ENCODE results near the gene RNF212B. TPM values are rescaled to one million over a fixed set of nuclear protein-coding genes. Genes with fewer than 3 reads are reported as not detected.

Gene RNF212B
- total and polyA plus RNA-seq, 2 of the 13 experiments (the other 11 are each of a cell fraction or from before 2014, with no cell fraction given): 0.05 TPM; not detected in 1

DNA sequence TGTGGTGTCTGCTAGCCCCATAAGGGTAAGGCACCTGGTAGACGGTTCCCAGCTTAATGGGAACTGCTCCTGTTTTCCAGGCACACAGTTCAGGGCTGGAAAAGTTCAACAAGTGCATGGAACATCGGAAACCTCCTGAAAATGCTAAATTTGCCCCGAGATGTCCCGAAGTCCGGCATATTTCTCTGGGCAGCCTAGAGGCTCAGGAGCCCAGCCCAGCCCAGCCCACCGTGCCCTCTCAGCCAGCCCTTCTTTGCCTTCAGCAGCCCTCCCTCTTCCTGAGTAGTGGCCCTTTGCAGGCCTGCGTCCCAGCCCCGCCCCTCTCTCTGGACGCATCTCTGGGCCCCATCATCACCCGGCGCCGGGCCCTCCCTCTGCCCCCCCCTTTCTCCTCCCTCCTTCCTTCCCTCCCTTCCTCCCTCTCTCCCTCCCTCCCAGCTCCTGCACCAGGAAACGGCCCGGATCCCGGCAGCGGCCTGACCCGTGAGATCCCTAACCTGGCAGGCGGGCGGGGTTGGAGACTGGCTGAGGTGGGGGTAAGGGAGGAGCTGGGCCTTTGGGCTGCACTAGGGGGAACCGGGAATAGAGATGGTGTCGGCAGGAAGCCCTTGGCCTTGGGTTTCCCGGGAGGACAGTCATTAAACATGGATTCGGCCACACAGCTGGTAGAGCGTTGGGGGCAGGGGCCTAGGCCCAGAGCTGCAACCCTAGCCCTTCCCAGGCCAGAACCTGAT is 68.8 kb downstream of the RNF212B start, which contains the start of gene BCL2L2:
Gene BCL2L2, plus strand, starts transcription at position 422 of the 734 bp plus-strand sequence. CDS start 935 bp downstream, outside the sequence.
- Histone ChIP-seq H3K4me2 (ENCODE audit: low read depth, low read length) (peak within 1 kb of the TSS; percentile 96), H3K9me3 (ENCODE audit: low read length) (no peaks in the 10 kb centered on the region), H3K27ac (ENCODE audit: extremely low read length, insufficient read depth, low read length) (peak within 1 kb of the TSS; percentile 87), H3K4me1 (ENCODE audit: insufficient read depth, low read length) (peaks cover 60% of the 10 kb centered on the region), H3K27me3 (ENCODE audit: control insufficient read depth in 1 of 2, insufficient read depth in 2 of 2, low read length in 2 of 2) (no peaks in the 10 kb centered on the region; a peak in 1 of 5 replicates), H3K79me2 (ENCODE audit: insufficient read depth, low read length) (peaks cover 34% of the 10 kb centered on the region), H3K9ac (ENCODE audit: insufficient read depth, low read depth, low read length) (peak within 1 kb of the TSS; percentile 99), H4K20me1 (ENCODE audit: insufficient read depth, low read length) (no peaks in the 10 kb centered on the region), H3K36me3 (replicated peaks in 1 of 2; ENCODE audit: control insufficient read depth in 1 of 2, insufficient read depth in 2 of 2, low read length in 2 of 2) (peaks cover 27 to 35% of the 10 kb centered on the region in 2 experiments), H2AFZ (ENCODE audit: low read length) (peak within 1 kb of the TSS; percentile 90), H3K4me3 (replicated peaks in 1 of 3; ENCODE audit: insufficient read depth in 1 of 3, low read depth in 2 of 3, low read length in 3 of 3) (peak within 1 kb of the TSS; percentile 95 to 99 (median 96))
- intact Hi-C loops (cut with micrococcal nuclease; ENCODE audit: unreplicated experiment): loop anchor here (1.0 to 10.0 kb wide), 4 partner anchors 15 to 988 kb away; partner anchors contain the start of genes AJUBA, DCAF11, DHRS1 and NOP9
- ATAC-seq (peak; percentile 76), DNase-seq (ENCODE audit: low spot score) (peak; percentile 98), FAIRE-seq (peak; percentile 83)
- CTCF ChIA-PET (ENCODE audit: low intra/inter-chr PET ratio, low total read pairs): interaction anchor here (1.3 kb wide), 1 partner anchor 15 kb away, joined by 4 read pairs; the partner anchor contains the start of gene PABPN1
- BruUV-seq (replicated peaks): no TSS peak
- 1% methylated on average over 24 of the region's 24 CpGs for whole genome bisulfite sequencing (ENCODE audit: low lambda C conversion rate)
- in situ Hi-C loops (cut with HindIII; ENCODE audit: extremely low pct_ligation_motif_present, low pct_unique_long_range_greater_than_20kb): loop anchor here (25.0 kb wide), 1 partner anchor 831 kb away; the partner anchor contains the start of genes EMC9, FITM1, PSME1 and PSME2
- POLR2A ChIA-PET: interaction anchor here (0.6 to 18.7 kb wide), 39 partner anchors 12 to 1530 kb away, joined by 3 to 1053 read pairs (median 4); partner anchors contain the start of genes ACIN1, C14orf119, CBLN3 and CHMP4A
- no peak for TF ChIP-seq RAD51 (IDR thresholded peaks at IDR 0.05; ENCODE audit: borderline replicate concordance)
- TF ChIP-seq, protein P1, sequence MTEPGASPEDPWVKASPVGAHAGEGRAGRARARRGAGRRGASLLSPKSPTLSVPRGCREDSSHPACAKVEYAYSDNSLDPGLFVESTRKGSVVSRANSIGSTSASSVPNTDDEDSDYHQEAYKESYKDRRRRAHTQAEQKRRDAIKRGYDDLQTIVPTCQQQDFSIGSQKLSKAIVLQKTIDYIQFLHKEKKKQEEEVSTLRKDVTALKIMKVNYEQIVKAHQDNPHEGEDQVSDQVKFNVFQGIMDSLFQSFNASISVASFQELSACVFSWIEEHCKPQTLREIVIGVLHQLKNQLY (CRISPR knock-in tag; IDR thresholded peaks at IDR 0.05): 0 out of 2 replicates have a peak, but pooled peaks have one; percentile 25
- peak; percentile 66 for TF ChIP-seq FOXA3 (CRISPR knock-in tag; IDR thresholded peaks at IDR 0.05)
- peak; percentile 100 for TF ChIP-seq TAF15 (IDR thresholded peaks at IDR 0.05; ENCODE audit: low read depth, low read length, poor library complexity, severe bottlenecking)
- no peak for TF ChIP-seq KAT2B (IDR thresholded peaks at IDR 0.05; ENCODE audit: borderline replicate concordance, low read depth, low read length)
- no peak for TF ChIP-seq MTF2 (CRISPR knock-in tag; IDR thresholded peaks at IDR 0.05; ENCODE audit: borderline replicate concordance)
- TF ChIP-seq IRX3 (CRISPR knock-in tag; IDR thresholded peaks at IDR 0.05; ENCODE audit: borderline replicate concordance, low read depth): peak; percentile 91
- no peak for TF ChIP-seq ZNF570 (CRISPR knock-in tag; IDR thresholded peaks at IDR 0.05; ENCODE audit: borderline replicate concordance)
- peak; percentile 69; the same call in 1 of the 2 replicates for TF ChIP-seq ATF7-NPFF (CRISPR knock-in tag; IDR thresholded peaks at IDR 0.05; ENCODE audit: low read depth)
- TF ChIP-seq, protein P2, sequence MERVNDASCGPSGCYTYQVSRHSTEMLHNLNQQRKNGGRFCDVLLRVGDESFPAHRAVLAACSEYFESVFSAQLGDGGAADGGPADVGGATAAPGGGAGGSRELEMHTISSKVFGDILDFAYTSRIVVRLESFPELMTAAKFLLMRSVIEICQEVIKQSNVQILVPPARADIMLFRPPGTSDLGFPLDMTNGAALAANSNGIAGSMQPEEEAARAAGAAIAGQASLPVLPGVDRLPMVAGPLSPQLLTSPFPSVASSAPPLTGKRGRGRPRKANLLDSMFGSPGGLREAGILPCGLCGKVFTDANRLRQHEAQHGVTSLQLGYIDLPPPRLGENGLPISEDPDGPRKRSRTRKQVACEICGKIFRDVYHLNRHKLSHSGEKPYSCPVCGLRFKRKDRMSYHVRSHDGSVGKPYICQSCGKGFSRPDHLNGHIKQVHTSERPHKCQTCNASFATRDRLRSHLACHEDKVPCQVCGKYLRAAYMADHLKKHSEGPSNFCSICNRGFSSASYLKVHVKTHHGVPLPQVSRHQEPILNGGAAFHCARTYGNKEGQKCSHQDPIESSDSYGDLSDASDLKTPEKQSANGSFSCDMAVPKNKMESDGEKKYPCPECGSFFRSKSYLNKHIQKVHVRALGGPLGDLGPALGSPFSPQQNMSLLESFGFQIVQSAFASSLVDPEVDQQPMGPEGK (CRISPR knock-in tag; IDR thresholded peaks at IDR 0.05): peak; percentile 96
- TF ChIP-seq KLF12 (CRISPR knock-in tag; IDR thresholded peaks at IDR 0.05; ENCODE audit: borderline replicate concordance): peak; percentile 76
- TF ChIP-seq, protein P3, sequence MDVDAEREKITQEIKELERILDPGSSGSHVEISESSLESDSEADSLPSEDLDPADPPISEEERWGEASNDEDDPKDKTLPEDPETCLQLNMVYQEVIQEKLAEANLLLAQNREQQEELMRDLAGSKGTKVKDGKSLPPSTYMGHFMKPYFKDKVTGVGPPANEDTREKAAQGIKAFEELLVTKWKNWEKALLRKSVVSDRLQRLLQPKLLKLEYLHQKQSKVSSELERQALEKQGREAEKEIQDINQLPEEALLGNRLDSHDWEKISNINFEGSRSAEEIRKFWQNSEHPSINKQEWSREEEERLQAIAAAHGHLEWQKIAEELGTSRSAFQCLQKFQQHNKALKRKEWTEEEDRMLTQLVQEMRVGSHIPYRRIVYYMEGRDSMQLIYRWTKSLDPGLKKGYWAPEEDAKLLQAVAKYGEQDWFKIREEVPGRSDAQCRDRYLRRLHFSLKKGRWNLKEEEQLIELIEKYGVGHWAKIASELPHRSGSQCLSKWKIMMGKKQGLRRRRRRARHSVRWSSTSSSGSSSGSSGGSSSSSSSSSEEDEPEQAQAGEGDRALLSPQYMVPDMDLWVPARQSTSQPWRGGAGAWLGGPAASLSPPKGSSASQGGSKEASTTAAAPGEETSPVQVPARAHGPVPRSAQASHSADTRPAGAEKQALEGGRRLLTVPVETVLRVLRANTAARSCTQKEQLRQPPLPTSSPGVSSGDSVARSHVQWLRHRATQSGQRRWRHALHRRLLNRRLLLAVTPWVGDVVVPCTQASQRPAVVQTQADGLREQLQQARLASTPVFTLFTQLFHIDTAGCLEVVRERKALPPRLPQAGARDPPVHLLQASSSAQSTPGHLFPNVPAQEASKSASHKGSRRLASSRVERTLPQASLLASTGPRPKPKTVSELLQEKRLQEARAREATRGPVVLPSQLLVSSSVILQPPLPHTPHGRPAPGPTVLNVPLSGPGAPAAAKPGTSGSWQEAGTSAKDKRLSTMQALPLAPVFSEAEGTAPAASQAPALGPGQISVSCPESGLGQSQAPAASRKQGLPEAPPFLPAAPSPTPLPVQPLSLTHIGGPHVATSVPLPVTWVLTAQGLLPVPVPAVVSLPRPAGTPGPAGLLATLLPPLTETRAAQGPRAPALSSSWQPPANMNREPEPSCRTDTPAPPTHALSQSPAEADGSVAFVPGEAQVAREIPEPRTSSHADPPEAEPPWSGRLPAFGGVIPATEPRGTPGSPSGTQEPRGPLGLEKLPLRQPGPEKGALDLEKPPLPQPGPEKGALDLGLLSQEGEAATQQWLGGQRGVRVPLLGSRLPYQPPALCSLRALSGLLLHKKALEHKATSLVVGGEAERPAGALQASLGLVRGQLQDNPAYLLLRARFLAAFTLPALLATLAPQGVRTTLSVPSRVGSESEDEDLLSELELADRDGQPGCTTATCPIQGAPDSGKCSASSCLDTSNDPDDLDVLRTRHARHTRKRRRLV (CRISPR knock-in tag; IDR thresholded peaks at IDR 0.05): peak; percentile 88; the same call in 1 of the 2 replicates
- peak; percentile 87; the same call in 1 of the 2 replicates for TF ChIP-seq ZSCAN20 (CRISPR knock-in tag; IDR thresholded peaks at IDR 0.05; ENCODE audit: borderline replicate concordance)

Measured in HepG2 (cell line).